HepG2 (cell line): Measurements from ENCODE around the gene TMEM121. TPM values are rescaled to one million over a fixed set of nuclear protein-coding genes. Genes with fewer than 3 reads are reported as not detected.
A peak's percentile ranks its signal among the peaks of the same experiment; 100 is the strongest.

ENCODE experiments used
- AKAP8 ChIP-seq: sonication (generic); formaldehyde crosslinking; IDR thresholded peaks from 2 replicates; pipeline ENCODE4 v1.5.1; 2020; ENCODE audit warnings: mild to moderate bottlenecking, missing genetic modification reagents
- ATF5 ChIP-seq: sonication (generic); formaldehyde crosslinking; IDR thresholded peaks from 2 replicates; pipeline ENCODE4 v1.4.0; 2020; ENCODE audit warnings: mild to moderate bottlenecking, low read depth, missing genetic modification reagents
- DMAP1 ChIP-seq: IDR thresholded peaks from 2 replicates; pipeline ENCODE4 v1.6.1; 2016
- HNF4A ChIP-seq: sonication (generic); formaldehyde crosslinking; IDR thresholded peaks from 2 replicates; pipeline ENCODE4 v1.4.0; 2020; ENCODE audit warnings: missing genetic modification reagents
- ISX ChIP-seq: sonication (generic); formaldehyde crosslinking; conservative IDR thresholded peaks from 2 replicates; pipeline ENCODE4 v1.5.0; 2020; ENCODE audit warnings: missing genetic modification reagents
- KDM5B ChIP-seq: sonication (generic); formaldehyde crosslinking; IDR thresholded peaks from 2 replicates; pipeline ENCODE4 v1.4.0; 2020; ENCODE audit warnings: missing genetic modification reagents, mild to moderate bottlenecking, borderline replicate concordance
- MTF2 ChIP-seq: sonication (generic); formaldehyde crosslinking; IDR thresholded peaks from 2 replicates; pipeline ENCODE4 v1.5.0; 2020; ENCODE audit warnings: missing genetic modification reagents, borderline replicate concordance
- RBFOX2 ChIP-seq: fragments of 200-400 bp; formaldehyde crosslinking; IDR thresholded peaks from 2 replicates; pipeline ENCODE4 v1.6.1; 2017; ENCODE audit warnings: low read depth, mild to moderate bottlenecking, low read length
- SIX4 ChIP-seq: sonication (generic); formaldehyde crosslinking; IDR thresholded peaks from 2 replicates; pipeline ENCODE4 v1.4.0; 2020; ENCODE audit warnings: missing genetic modification reagents
- ZBTB8A ChIP-seq: sonication (generic); formaldehyde crosslinking; IDR thresholded peaks from 2 replicates; pipeline ENCODE4 v1.4.0; 2020; ENCODE audit warnings: mild to moderate bottlenecking, low read depth, missing genetic modification reagents, borderline replicate concordance
- ZFX ChIP-seq: sonication (generic); formaldehyde crosslinking; IDR thresholded peaks from 2 replicates; pipeline ENCODE4 v1.4.0; 2020; ENCODE audit warnings: mild to moderate bottlenecking, low read depth, missing genetic modification reagents, moderate library complexity
- ZHX1 ChIP-seq: sonication (generic); formaldehyde crosslinking; IDR thresholded peaks from 2 replicates; pipeline ENCODE4 v1.8.1; 2022; ENCODE audit warnings: low read depth, mild to moderate bottlenecking, missing genetic modification reagents
- ZNF234 ChIP-seq: sonication (generic); formaldehyde crosslinking; conservative IDR thresholded peaks from 2 replicates; pipeline ENCODE4 v1.5.1; 2020; ENCODE audit warnings: mild to moderate bottlenecking, missing genetic modification reagents
- ZNF563 ChIP-seq: sonication (generic); formaldehyde crosslinking; IDR thresholded peaks from 2 replicates; pipeline ENCODE4 v1.8.0; 2022; ENCODE audit warnings: mild to moderate bottlenecking, moderate library complexity, missing genetic modification reagents
- ZNF660 ChIP-seq: sonication (generic); formaldehyde crosslinking; IDR thresholded peaks from 2 replicates; pipeline ENCODE4 v1.5.1; 2020; ENCODE audit warnings: mild to moderate bottlenecking, low read depth, missing genetic modification reagents, borderline replicate concordance
- ZNF768 ChIP-seq: sonication (generic); formaldehyde crosslinking; IDR thresholded peaks from 2 replicates; pipeline ENCODE4 v1.4.0; 2020; ENCODE audit warnings: missing genetic modification reagents
- ZSCAN29 ChIP-seq: sonication (generic); formaldehyde crosslinking; conservative IDR thresholded peaks from 2 replicates; pipeline ENCODE4 v1.4.0; 2020; ENCODE audit warnings: mild to moderate bottlenecking, missing genetic modification reagents
- polyA plus RNA-seq, 8 experiments: library from polyadenylated mRNA; depleted of rRNA in 3 of 8; stranded (reverse) in 7 of 8; unstranded in 1 of 8; fragments of >200 nt; fragmentation: Illumina TruSeq in 4 of 8; extraction: Trizol in 4 of 8; gene quantifications; 2 replicates each; pipeline versions ENCODE4 v1.2.1 to v1.2.3, GENCODE V29; 2011 to 2016; ENCODE audit warnings: low read depth in 4 of 8, missing spikeins in 1 of 8, mixed read lengths in 1 of 8; ENCODE audit not compliant: insufficient read depth in 1 of 8
- total RNA-seq, 5 experiments: library from RNA; depleted of rRNA; stranded (reverse); fragments of >200 nt; fragmentation: Illumina TruSeq; extraction: Trizol; gene quantifications; 2 replicates each; pipeline ENCODE4 v1.2.3, GENCODE V29; 2016; ENCODE audit warnings: low read depth in 1 of 5
- TF ChIP-seq, protein P1 (sequence below): sonication (generic); formaldehyde crosslinking; IDR thresholded peaks from 2 replicates; pipeline ENCODE4 v1.4.0; 2020; ENCODE audit warnings: mild to moderate bottlenecking, missing genetic modification reagents
- TF ChIP-seq, protein P2 (sequence below): sonication (generic); formaldehyde crosslinking; IDR thresholded peaks from 2 replicates; pipeline ENCODE4 v1.8.1; 2023; ENCODE audit warnings: mild to moderate bottlenecking, moderate library complexity, missing genetic modification reagents

TMEM121 gene
- total and polyA plus RNA-seq, 2 of the 13 experiments (the other 11 are each of a cell fraction or from before 2014, with no cell fraction given) = 6.6 to 19.0 TPM

DNA sequence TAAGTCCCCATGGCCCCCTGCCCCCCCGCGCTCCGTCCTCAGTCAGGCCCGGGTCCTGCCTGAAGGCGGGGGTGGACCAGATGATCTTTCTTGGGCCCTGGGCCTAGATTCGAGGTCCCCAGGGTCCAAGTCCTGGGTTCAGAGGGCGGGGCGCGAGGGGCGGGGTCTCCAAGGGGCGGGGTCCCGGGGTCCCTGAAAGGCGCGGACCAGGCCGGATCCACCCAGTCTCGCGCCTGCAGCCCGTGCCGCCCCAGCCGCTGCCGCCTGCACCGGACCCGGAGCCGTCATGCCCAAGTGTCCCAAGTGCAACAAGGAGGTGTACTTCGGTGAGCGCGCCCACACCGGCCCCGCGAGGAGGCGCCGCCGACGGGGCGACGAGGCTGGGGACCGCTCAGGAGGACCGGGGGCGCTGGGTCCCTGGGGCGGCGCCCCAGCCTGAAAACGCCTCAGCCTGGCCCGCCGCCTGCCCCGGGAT, 39.4 kb upstream of the TMEM121 start (continued):
- TF ChIP-seq, protein P1, sequence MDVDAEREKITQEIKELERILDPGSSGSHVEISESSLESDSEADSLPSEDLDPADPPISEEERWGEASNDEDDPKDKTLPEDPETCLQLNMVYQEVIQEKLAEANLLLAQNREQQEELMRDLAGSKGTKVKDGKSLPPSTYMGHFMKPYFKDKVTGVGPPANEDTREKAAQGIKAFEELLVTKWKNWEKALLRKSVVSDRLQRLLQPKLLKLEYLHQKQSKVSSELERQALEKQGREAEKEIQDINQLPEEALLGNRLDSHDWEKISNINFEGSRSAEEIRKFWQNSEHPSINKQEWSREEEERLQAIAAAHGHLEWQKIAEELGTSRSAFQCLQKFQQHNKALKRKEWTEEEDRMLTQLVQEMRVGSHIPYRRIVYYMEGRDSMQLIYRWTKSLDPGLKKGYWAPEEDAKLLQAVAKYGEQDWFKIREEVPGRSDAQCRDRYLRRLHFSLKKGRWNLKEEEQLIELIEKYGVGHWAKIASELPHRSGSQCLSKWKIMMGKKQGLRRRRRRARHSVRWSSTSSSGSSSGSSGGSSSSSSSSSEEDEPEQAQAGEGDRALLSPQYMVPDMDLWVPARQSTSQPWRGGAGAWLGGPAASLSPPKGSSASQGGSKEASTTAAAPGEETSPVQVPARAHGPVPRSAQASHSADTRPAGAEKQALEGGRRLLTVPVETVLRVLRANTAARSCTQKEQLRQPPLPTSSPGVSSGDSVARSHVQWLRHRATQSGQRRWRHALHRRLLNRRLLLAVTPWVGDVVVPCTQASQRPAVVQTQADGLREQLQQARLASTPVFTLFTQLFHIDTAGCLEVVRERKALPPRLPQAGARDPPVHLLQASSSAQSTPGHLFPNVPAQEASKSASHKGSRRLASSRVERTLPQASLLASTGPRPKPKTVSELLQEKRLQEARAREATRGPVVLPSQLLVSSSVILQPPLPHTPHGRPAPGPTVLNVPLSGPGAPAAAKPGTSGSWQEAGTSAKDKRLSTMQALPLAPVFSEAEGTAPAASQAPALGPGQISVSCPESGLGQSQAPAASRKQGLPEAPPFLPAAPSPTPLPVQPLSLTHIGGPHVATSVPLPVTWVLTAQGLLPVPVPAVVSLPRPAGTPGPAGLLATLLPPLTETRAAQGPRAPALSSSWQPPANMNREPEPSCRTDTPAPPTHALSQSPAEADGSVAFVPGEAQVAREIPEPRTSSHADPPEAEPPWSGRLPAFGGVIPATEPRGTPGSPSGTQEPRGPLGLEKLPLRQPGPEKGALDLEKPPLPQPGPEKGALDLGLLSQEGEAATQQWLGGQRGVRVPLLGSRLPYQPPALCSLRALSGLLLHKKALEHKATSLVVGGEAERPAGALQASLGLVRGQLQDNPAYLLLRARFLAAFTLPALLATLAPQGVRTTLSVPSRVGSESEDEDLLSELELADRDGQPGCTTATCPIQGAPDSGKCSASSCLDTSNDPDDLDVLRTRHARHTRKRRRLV (CRISPR knock-in tag) = no peak
- peak; percentile 71 for TF ChIP-seq RBFOX2
- no peak for TF ChIP-seq ZHX1 (CRISPR knock-in tag)
- peak; percentile 17; the same call in 1 of the 2 replicates for TF ChIP-seq KDM5B
- peak; percentile 87; the same call in 1 of the 2 replicates for TF ChIP-seq AKAP8 (CRISPR knock-in tag)
- TF ChIP-seq SIX4 (CRISPR knock-in tag) = no peak
- TF ChIP-seq ZNF768 (CRISPR knock-in tag) = peak; percentile 26; the same call in 1 of the 2 replicates
- TF ChIP-seq ZNF660 (CRISPR knock-in tag) = no peak
- no peak for TF ChIP-seq ATF5 (CRISPR knock-in tag)
- no peak for TF ChIP-seq ZNF563 (CRISPR knock-in tag)
- TF ChIP-seq ZSCAN29 = no peak
- TF ChIP-seq ZNF234 (CRISPR knock-in tag) = 0 out of 2 replicates have a peak, but pooled peaks have one; percentile 74
- TF ChIP-seq DMAP1 (CRISPR knock-in tag) = 0 out of 2 replicates have a peak, but pooled peaks have one; percentile 23
- TF ChIP-seq, protein P2, sequence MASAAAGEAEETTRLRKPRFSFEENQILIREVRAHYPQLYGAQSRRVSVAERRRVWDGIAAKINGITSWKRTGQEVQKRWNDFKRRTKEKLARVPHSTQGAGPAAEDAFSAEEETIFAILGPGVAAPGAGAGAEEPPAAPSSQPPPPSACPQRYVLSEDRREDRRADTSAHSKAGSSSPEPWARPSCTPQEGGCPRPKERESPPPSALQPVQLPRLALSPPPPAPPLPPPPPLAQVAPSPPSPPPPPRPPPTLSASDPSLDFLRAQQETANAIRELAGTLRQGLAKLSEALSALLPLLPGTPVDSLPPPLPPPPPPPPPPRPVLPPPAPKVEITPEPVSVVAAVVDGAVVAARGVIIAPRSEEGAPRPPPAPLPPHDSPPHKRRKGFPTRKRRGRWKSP (CRISPR knock-in tag) = peak; percentile 27; the same call in 1 of the 2 replicates
- no peak for TF ChIP-seq ISX (CRISPR knock-in tag)
- no peak for TF ChIP-seq ZBTB8A (CRISPR knock-in tag)
- peak; percentile 75 for TF ChIP-seq ZFX
- TF ChIP-seq HNF4A = peak; percentile 48; the same call in 1 of the 2 replicates
- TF ChIP-seq MTF2 (CRISPR knock-in tag) = no peak
